Psoas muscle (tissue), 8 donors: ENCODE data around the gene RAP2A. TPM values are rescaled to one million over a fixed set of nuclear protein-coding genes. Genes with fewer than 3 reads are reported as not detected.

Experiments used
- ATAC-seq, 4 donors: fragments of 200-7000 bp; cut with Tn5 transposase; one replicate each; pipeline ENCODE4 v1.9.1; 2020; ENCODE audit warnings: moderate library complexity in 3 of 4, mild to moderate bottlenecking in 2 of 4
- DNase-seq, 2 donors: peaks; one replicate each; pipeline ENCODE4 v3.0.0-alpha.2; 2020
- H3K27ac ChIP-seq: fragments of 200-600 bp; one replicate; pipeline ENCODE4 v1.8.0; 2022
- H3K27me3 ChIP-seq, 3 donors: fragments of 200-600 bp in 1 of 3; one replicate each; pipeline versions ENCODE4 v1.6.1 to v1.8.0; 2013 to 2022; ENCODE audit warnings: low read length in 2 of 3, mild to moderate bottlenecking in 2 of 3, moderate library complexity in 1 of 3; ENCODE audit not compliant: insufficient read depth in 3 of 3
- H3K36me3 ChIP-seq, 2 donors: fragments of 200-600 bp in 1 of 2; one replicate each; pipeline versions ENCODE4 v1.6.1 to v1.8.0; 2013 to 2022; ENCODE audit warnings: low read depth in 1 of 2, mild to moderate bottlenecking in 1 of 2, moderate library complexity in 1 of 2; ENCODE audit not compliant: insufficient read depth in 1 of 2
- H3K4me1 ChIP-seq: fragments of 200-600 bp; one replicate; pipeline ENCODE4 v1.8.0; 2022
- H3K4me3 ChIP-seq: fragments of 200-600 bp; one replicate; pipeline ENCODE4 v1.8.0; 2022; ENCODE audit warnings: mild to moderate bottlenecking
- H3K9me3 ChIP-seq: fragments of 200-600 bp; one replicate; pipeline ENCODE4 v1.8.0; 2022
- WGBS, 3 donors: extraction: QIAGEN DNeasy Blood & Tissue Kit; methylation state at CpG; one replicate each; pipeline versions ENCODE4 v1.1.6 to v1.1.7; 2013; 5-methylcytosine and 5-hydroxymethylcytosine counted together
- intact Hi-C, 2 donors: fragments of 100-400 bp; cut with DNase I; formaldehyde crosslinking; loops; one replicate each; pipeline versions ENCODE4 v1.11.0 to v1.14.2; 2022
- polyA plus RNA-seq, 3 donors: library from polyadenylated mRNA; stranded (reverse); fragments of 200-250 nt; gene quantifications; one replicate each; pipeline ENCODE4 v1.2.3, GENCODE V29; 2013
- total RNA-seq, 4 donors: library from RNA; stranded (reverse); fragmentation: NEBNext Ultra II Directional in 2 of 4; extraction: Animal tissue kit (Norgen Biotek cat#: 25700) in 2 of 4; gene quantifications; one replicate each; pipeline versions ENCODE4 v1.2.1 to v1.2.4, GENCODE V29; 2021 to 2023
- TF ChIP-seq, protein P1 (sequence below): fragments of 200-600 bp; IDR thresholded peaks from one replicate; pipeline ENCODE4 v1.8.0; 2022; ENCODE audit warnings: antibody characterized with exemption
- donor health status: healthy with polysubstance abuse.
- donor health status: DM: no; HTN: no; CAD: no; lungs with moderate emphysema.
- donor health status: Bipolar disorder and iron deficiency.
- donor health status: healthy.
- donor health status: DM: yes; HTN: yes; CAD: no.
- donor health status: DM: no; HTN: no; CAD: no.
- donor health status: DM: no; HTN: no; CAD: no.
- donor health status: DM: yes; HTN: yes; CAD: no.

The RAP2A gene
- total and polyA plus RNA-seq, 7 donors, result 3.8 to 35.7 (median 11.4) TPM

DNA sequence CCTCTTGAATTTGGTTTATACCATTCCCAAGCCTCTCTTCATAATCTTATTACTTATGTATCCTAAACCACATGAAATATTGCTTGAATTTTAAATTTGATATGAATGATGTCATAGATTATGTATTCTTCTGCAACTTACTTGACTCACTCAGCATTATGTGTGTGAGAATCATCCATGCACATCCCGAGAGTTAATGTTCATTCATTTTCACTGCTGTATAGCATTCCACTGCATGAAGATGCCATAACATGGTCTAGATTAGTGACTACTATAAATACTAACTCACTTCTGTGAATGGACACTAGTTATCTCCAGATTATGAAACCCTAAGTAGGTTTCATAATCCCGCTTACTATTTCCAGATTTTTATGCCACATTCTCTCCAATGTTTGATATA lies 25.0 kb upstream of the RAP2A start:
- H3K4me1 ChIP-seq, result peaks cover 6% of the 10 kb centered on the region
- TF ChIP-seq, protein P1, sequence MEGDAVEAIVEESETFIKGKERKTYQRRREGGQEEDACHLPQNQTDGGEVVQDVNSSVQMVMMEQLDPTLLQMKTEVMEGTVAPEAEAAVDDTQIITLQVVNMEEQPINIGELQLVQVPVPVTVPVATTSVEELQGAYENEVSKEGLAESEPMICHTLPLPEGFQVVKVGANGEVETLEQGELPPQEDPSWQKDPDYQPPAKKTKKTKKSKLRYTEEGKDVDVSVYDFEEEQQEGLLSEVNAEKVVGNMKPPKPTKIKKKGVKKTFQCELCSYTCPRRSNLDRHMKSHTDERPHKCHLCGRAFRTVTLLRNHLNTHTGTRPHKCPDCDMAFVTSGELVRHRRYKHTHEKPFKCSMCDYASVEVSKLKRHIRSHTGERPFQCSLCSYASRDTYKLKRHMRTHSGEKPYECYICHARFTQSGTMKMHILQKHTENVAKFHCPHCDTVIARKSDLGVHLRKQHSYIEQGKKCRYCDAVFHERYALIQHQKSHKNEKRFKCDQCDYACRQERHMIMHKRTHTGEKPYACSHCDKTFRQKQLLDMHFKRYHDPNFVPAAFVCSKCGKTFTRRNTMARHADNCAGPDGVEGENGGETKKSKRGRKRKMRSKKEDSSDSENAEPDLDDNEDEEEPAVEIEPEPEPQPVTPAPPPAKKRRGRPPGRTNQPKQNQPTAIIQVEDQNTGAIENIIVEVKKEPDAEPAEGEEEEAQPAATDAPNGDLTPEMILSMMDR, result no peak
- ATAC-seq (no peak), DNase-seq (no peak)
- 95 to 96% (median 96%) methylated on average over 2 of the region's 2 CpGs for WGBS, 3 donors
- no peak overlapping the region for H3K27ac ChIP-seq
- no peaks in the 10 kb centered on the region for H3K27me3 ChIP-seq
- no peaks in the 10 kb centered on the region for H3K9me3 ChIP-seq
- H3K36me3 ChIP-seq, result no peaks in the 10 kb centered on the region
- no peak overlapping the region for H3K4me3 ChIP-seq
- intact Hi-C loops, result no loop called here

DNA sequence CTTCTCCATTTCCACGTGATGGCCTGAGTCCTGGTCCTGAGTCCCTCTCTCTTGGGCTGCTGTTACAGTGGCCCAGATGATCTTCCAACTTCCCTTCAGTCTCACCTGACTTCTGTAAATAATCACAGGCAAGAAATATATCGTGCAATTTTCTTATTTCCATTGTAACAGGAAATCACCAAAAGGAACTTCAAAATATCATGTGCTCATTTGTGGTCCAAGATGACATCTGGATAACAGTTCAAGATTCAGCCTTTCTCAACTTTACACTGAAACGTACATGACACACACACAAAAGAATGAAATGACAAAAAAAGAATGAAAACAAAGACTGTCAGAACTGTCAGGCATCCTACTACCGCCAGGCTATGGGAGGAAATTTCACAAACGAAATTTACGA lies 22.0 kb upstream of the RAP2A start:
- H3K27ac ChIP-seq, result no peak overlapping the region
- H3K9me3 ChIP-seq, result no peaks in the 10 kb centered on the region
- no peaks in the 10 kb centered on the region for H3K27me3 ChIP-seq
- ATAC-seq (no peak), DNase-seq (no peak)
- H3K36me3 ChIP-seq, result no peaks in the 10 kb centered on the region
- WGBS, 3 donors, result 74 to 81% (median 76%) methylated on average over 6 of the region's 6 CpGs
- intact Hi-C loops, result no loop called here
- H3K4me3 ChIP-seq, result no peak overlapping the region
- TF ChIP-seq, protein P1, result no peak
- H3K4me1 ChIP-seq, result no peaks in the 10 kb centered on the region

DNA sequence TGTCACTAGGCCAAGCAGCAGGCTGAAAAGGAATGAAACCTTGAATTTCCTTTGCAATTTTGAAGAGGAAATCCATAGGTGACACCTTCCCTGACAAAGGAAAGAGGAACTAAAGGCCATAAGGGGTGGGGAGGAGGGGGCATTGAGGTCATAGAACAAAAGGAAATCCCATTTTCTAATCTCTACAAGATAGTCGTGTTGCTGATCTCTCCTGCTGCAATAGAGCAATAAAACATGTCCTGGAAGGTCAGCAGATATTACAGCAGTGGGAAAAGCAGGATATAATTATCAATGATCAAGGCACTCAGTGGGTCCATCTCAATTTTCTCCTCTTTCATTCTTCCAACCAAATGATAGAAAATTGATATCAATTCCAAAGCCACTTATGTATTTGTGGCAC lies 20.3 kb upstream of the RAP2A start:
- Histone ChIP-seq H3K27me3 (no peaks in the 10 kb centered on the region), H3K4me1 (no peaks in the 10 kb centered on the region), H3K9me3 (no peaks in the 10 kb centered on the region), H3K4me3 (no peak overlapping the region), H3K27ac (no peak overlapping the region), H3K36me3 (no peaks in the 10 kb centered on the region)
- ATAC-seq (no peak), DNase-seq (no peak)
- TF ChIP-seq, protein P1, result no peak
- WGBS, 3 donors, result 56 to 61% (median 57%) methylated on average over 1 of the region's 1 CpG
- intact Hi-C loops, result no loop called here

DNA sequence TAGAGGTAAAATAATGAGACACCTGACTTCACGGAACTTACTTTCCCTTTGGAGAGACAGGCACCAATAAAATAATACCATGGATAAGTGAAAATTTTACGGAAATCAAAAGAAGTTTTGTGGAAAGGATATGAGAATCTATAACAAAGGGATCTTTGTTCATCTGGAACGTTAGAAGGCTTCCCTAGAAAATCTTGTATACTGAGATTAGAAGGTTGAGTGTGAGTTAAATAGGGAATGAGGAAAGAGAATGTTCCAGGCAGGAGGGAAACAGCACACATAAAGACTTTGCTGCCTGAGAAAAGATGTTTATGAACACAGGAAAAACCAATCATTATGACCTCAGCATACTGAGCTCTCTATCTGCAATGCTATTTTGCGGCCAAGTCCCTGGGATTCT lies 19.6 kb upstream of the RAP2A start:
- no peaks in the 10 kb centered on the region for H3K27me3 ChIP-seq
- TF ChIP-seq, protein P1, result no peak
- WGBS, 3 donors, result 40 to 51% (median 49%) methylated on average over 4 of the region's 4 CpGs
- DNase-seq, result no peak
- intact Hi-C loops, result no loop called here
- H3K36me3 ChIP-seq, result no peaks in the 10 kb centered on the region
- no peak for ATAC-seq
- no peaks in the 10 kb centered on the region for H3K4me1 ChIP-seq
- H3K27ac ChIP-seq, result no peak overlapping the region
- no peak overlapping the region for H3K4me3 ChIP-seq
- no peaks in the 10 kb centered on the region for H3K9me3 ChIP-seq

DNA sequence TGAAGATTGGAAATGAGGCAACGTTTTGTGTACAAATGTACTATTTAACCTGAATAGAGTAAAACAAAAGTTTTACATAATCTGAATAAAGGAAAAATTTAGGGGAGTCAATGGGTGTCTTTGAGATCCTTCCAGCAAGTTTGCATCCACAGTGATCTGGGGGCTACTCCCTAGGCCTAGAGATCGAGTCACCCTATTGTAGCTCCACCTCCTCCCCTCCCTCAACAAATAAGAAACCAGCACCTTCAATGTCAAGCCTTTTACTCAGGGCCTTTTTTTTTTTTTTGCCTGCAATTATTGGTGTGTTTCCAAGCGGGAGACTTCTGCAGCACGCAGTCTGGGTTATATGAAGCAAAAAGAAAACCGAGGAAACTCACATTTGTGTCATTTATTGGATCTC lies 16.3 kb upstream of the RAP2A start:
- Histone ChIP-seq H3K4me3 (no peak overlapping the region), H3K4me1 (peaks cover 8% of the 10 kb centered on the region), H3K27me3 (no peaks in the 10 kb centered on the region), H3K9me3 (no peaks in the 10 kb centered on the region), H3K27ac (no peak overlapping the region), H3K36me3 (no peaks in the 10 kb centered on the region)
- no peak for DNase-seq
- no peak for ATAC-seq
- TF ChIP-seq, protein P1, result no peak
- WGBS, 3 donors, result 76 to 83% (median 80%) methylated on average over 5 of the region's 5 CpGs
- intact Hi-C loops, result no loop called here
